Stomach (tissue), 4 donors: ENCODE results near the gene ZNRD2.

Source experiments
- EP300 ChIP-seq: sonication (generic); formaldehyde crosslinking; IDR thresholded peaks from one replicate; pipeline ENCODE4 v1.6.1; 2017; ENCODE audit warnings: antibody characterized with exemption
- POLR2A ChIP-seq, 4 donors: fragments of 450-650 bp; IDR thresholded peaks; one replicate each; pipeline ENCODE4 v1.6.1; 2016; ENCODE audit warnings: antibody characterized with exemption in 4 of 4, control low read depth in 2 of 4, mild to moderate bottlenecking in 1 of 4, moderate library complexity in 1 of 4
- POLR2AphosphoS5 ChIP-seq, 3 donors: sonication (generic); formaldehyde crosslinking; IDR thresholded peaks; one replicate each; pipeline ENCODE4 v1.6.1; 2016; ENCODE audit warnings: antibody characterized with exemption in 3 of 3
- TF ChIP-seq, protein P1 (sequence below), 7 experiments: fragments of 450-650 bp in 4 of 7; fragments of 200-600 bp in 3 of 7; sonication (generic) in 3 of 7; IDR thresholded peaks; one replicate each; pipeline ENCODE4 v1.5.1; 2016 to 2019; ENCODE audit warnings: antibody characterized with exemption in 7 of 7, control low read depth in 2 of 7, mild to moderate bottlenecking in 1 of 7

DNA sequence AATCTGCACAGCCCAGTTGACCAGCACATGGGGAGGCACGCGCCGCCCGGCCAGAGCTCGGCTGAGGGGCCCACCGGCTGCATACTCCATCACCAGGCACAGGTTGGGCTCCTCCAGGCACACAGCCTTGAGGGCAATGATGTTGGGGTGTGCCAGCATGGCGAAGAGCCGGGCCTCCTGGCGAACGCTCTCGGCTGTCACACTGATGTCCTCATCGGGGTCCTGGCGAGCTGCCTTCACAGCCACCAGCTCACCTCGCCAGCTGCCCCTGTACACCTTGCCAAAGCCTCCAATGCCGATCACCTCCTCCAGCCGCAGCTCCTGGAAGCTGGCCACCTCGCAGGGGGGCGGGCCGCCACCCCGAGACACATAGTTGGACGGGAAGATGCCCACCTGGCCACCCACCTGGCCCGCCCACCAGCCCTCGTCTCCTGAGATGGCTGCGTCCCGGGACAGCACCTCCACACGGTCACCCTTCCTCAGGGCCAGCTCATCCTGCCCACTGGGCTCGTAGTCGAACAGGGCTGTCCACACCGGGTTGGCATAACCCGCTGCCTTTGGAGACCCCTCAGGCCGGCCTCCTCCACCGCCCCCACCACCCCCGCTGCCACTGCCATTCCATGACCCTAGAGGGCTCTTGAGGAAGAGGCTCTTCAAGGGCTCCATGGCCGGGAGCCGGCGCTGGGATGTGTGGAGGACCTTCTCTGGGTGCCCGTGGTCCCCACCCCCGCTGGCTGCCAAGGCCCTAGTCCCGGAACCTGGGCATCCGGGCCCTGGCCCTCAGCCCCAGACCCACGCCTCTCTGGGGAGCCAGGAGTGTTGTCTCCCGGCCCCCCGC lies 43.0 kb downstream of the ZNRD2 start:
- TF ChIP-seq POLR2A (IDR thresholded peaks at IDR 0.05) (no peak), POLR2AphosphoS5 (IDR thresholded peaks at IDR 0.05) (no peak), EP300 (no peak)
- TF ChIP-seq, protein P1, sequence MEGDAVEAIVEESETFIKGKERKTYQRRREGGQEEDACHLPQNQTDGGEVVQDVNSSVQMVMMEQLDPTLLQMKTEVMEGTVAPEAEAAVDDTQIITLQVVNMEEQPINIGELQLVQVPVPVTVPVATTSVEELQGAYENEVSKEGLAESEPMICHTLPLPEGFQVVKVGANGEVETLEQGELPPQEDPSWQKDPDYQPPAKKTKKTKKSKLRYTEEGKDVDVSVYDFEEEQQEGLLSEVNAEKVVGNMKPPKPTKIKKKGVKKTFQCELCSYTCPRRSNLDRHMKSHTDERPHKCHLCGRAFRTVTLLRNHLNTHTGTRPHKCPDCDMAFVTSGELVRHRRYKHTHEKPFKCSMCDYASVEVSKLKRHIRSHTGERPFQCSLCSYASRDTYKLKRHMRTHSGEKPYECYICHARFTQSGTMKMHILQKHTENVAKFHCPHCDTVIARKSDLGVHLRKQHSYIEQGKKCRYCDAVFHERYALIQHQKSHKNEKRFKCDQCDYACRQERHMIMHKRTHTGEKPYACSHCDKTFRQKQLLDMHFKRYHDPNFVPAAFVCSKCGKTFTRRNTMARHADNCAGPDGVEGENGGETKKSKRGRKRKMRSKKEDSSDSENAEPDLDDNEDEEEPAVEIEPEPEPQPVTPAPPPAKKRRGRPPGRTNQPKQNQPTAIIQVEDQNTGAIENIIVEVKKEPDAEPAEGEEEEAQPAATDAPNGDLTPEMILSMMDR (IDR thresholded peaks at IDR 0.05): no peak
